ENCODE results near the gene INKA2.

GRCh38 chr1:111690306-111690617 lies 48.9 kb downstream of the INKA2 start:
- no peak for TF ChIP-seq CTCF (IDR thresholded peaks at IDR 0.05)
- TF ChIP-seq POLR2AphosphoS5 (IDR thresholded peaks at IDR 0.05; ENCODE audit: low read depth, low read length) = no peak
- no peak for TF ChIP-seq SIN3A (IDR thresholded peaks at IDR 0.05; ENCODE audit: borderline replicate concordance, insufficient read depth, low read depth, low read length)

All from Panc1 (cell line).